GM21619 (cell line): ENCODE measurements around the gene PRPH2.
"Not testable (repeated sequence)": the region's sequence is repeated elsewhere in the genome, so short reads cannot be mapped to it uniquely, and the experiment has no call there.

ENCODE experiments used
- ATAC-seq: cut with Tn5 transposase; IDR thresholded peaks from one replicate; pipeline ENCODE4 v1.9.1; 2021; ENCODE audit not compliant: unreplicated experiment

PRPH2 gene

GRCh38 chr6:42702200-42702599, 20.2 kb downstream of the PRPH2 start:
- ATAC-seq = no peak

- ATAC-seq = no peak
Measured at GRCh38 chr6:42698217-42698616, 24.2 kb downstream of the PRPH2 start.

GRCh38 chr6:42697268-42697655, 25.1 kb downstream of the PRPH2 start:
- no peak for ATAC-seq

- ATAC-seq = no peak
Measured at GRCh38 chr6:42696526-42697267, 25.7 kb downstream of the PRPH2 start.

- no peak for ATAC-seq
Measured at GRCh38 chr6:42694586-42694985, 27.8 kb downstream of the PRPH2 start.

GRCh38 chr6:42693725-42694323, 28.6 kb downstream of the PRPH2 start:
- no peak for ATAC-seq

GRCh38 chr6:42692137-42692911, 30.1 kb downstream of the PRPH2 start:
- no peak for ATAC-seq

- ATAC-seq = no peak
Measured at GRCh38 chr6:42690872-42691271, 31.5 kb downstream of the PRPH2 start.

- no peak for ATAC-seq
Measured at GRCh38 chr6:42690151-42690702, 32.2 kb downstream of the PRPH2 start.

GRCh38 chr6:42689371-42689770, 33.0 kb downstream of the PRPH2 start:
- ATAC-seq = no peak

- no peak for ATAC-seq
Measured at GRCh38 chr6:42688281-42688680, 34.1 kb downstream of the PRPH2 start.

GRCh38 chr6:42679358-42679757, 43.0 kb downstream of the PRPH2 start:
- no peak for ATAC-seq

- no peak for ATAC-seq
Measured at GRCh38 chr6:42674780-42675179, 47.6 kb downstream of the PRPH2 start.

GRCh38 chr6:42674368-42674767, 48.0 kb downstream of the PRPH2 start:
- ATAC-seq = not testable (repeated sequence)

GRCh38 chr6:42664718-42665117, 57.7 kb downstream of the PRPH2 start:
- ATAC-seq = no peak

GRCh38 chr6:42661540-42662153, 60.8 kb downstream of the PRPH2 start:
- ATAC-seq = peak; percentile 58

- no peak for ATAC-seq
Measured at GRCh38 chr6:42659806-42660205, 62.6 kb downstream of the PRPH2 start.

GRCh38 chr6:42653851-42654250, 68.5 kb downstream of the PRPH2 start:
- no peak for ATAC-seq

GRCh38 chr6:42652024-42652746, 70.2 kb downstream of the PRPH2 start:
- ATAC-seq = no peak
